Activated naive CD8-positive, alpha-beta T cell (primary cell): ENCODE results near the gene RYR3.

Source experiments
- H3K27ac Mint-ChIP-seq: one replicate; pipeline ENCODE4 v1.8.0; 2021; ENCODE audit warnings: mixed read lengths
- H3K27me3 Mint-ChIP-seq: one replicate; pipeline ENCODE4 v1.8.0; 2021; ENCODE audit warnings: mixed read lengths
- H3K36me3 Mint-ChIP-seq: one replicate; pipeline ENCODE4 v1.8.0; 2021; ENCODE audit warnings: mixed read lengths
- H3K4me1 Mint-ChIP-seq: one replicate; pipeline ENCODE4 v1.8.0; 2021; ENCODE audit warnings: low read depth, mixed read lengths
- H3K4me3 Mint-ChIP-seq: one replicate; pipeline ENCODE4 v1.8.0; 2021; ENCODE audit warnings: mild to moderate bottlenecking, mixed read lengths
- H3K9me3 Mint-ChIP-seq: one replicate; pipeline ENCODE4 v1.8.0; 2021; ENCODE audit warnings: low read depth, mixed read lengths

RYR3 gene

GRCh38 chr15:33393546-33393945 is 82.8 kb downstream of the RYR3 start:
- Mint-ChIP-seq H3K27ac (no peak overlapping the region), H3K27me3 (peaks cover 1% of the 10 kb centered on the region), H3K9me3 (no peaks in the 10 kb centered on the region), H3K4me1 (no peaks in the 10 kb centered on the region), H3K36me3 (no peaks in the 10 kb centered on the region), H3K4me3 (no peak overlapping the region)

GRCh38 chr15:33395321-33395720 is 84.6 kb downstream of the RYR3 start:
- H3K27me3 Mint-ChIP-seq = peaks cover 1% of the 10 kb centered on the region
- H3K4me1 Mint-ChIP-seq = no peaks in the 10 kb centered on the region
- H3K9me3 Mint-ChIP-seq = no peaks in the 10 kb centered on the region
- H3K36me3 Mint-ChIP-seq = no peaks in the 10 kb centered on the region
- no peak overlapping the region for H3K27ac Mint-ChIP-seq
- H3K4me3 Mint-ChIP-seq = no peak overlapping the region

DNA sequence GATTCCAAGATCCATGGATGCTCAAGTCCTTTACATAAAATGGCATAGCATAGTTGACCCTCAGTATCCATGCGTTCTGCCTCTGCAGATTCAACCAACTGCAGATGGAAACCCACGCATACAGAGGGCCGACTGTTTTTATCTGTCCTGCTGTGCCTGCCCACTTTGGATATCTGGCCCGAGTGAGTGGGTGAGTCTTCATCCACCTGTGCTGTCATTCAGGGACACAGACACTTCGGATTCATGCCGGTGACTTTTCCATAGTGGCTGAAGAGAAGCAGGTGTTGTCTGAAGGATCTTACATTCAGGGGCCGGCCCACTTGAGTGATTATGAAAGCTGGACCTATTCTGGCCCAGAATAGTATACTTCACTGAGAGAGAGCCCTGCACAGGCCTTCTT is 85.1 kb downstream of the RYR3 start:
- no peaks in the 10 kb centered on the region for H3K4me1 Mint-ChIP-seq
- H3K4me3 Mint-ChIP-seq = no peak overlapping the region
- H3K36me3 Mint-ChIP-seq = no peaks in the 10 kb centered on the region
- peaks cover 1% of the 10 kb centered on the region for H3K27me3 Mint-ChIP-seq
- H3K9me3 Mint-ChIP-seq = no peaks in the 10 kb centered on the region
- no peak overlapping the region for H3K27ac Mint-ChIP-seq

DNA sequence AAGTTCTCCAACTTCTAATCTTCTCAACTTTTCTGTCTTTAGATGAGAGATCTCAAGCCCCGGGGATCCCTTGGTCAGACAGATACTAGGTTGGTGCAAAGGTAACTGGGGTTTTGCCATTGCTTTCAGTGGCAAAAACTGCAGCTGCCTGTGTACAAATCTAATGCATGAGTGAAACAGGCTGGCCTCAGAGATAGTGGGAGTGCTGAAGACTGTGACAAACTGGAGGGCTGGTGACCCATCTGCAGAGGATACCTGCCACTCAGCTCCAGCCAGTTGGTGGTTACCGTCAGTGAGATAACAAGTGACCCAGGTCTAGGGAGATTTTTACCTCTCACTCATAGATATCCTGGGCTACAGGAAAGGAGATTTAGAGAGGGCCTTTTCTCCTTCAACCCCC is 85.7 kb downstream of the RYR3 start:
- Mint-ChIP-seq H3K36me3 (no peaks in the 10 kb centered on the region), H3K9me3 (no peaks in the 10 kb centered on the region), H3K4me1 (no peaks in the 10 kb centered on the region), H3K27ac (no peak overlapping the region), H3K27me3 (peaks cover 1% of the 10 kb centered on the region), H3K4me3 (no peak overlapping the region)

GRCh38 chr15:33398555-33398954 is 87.8 kb downstream of the RYR3 start:
- Mint-ChIP-seq H3K4me3 (no peak overlapping the region), H3K27ac (no peak overlapping the region), H3K36me3 (no peaks in the 10 kb centered on the region), H3K4me1 (no peaks in the 10 kb centered on the region), H3K27me3 (peaks cover 1% of the 10 kb centered on the region), H3K9me3 (no peaks in the 10 kb centered on the region)

DNA sequence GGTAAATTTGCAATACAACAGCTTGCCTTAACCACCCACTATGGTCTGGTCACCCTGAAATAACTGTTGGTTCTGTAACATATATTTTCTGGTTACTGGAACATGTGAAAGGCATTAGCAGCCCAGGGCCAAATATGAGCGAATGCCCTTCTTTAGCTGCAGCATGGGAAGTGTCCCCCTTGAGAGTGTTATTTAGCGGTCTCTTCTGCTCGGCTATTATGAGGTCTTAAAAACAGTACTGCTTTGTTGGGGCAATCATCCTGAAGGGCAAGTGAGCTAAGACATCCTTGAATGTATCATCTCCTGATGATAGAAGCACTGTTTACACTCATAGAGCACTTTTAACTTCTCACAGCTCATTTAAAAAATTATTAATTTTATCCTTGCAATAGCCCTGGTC is 90.2 kb downstream of the RYR3 start:
- no peak overlapping the region for H3K4me3 Mint-ChIP-seq
- H3K27me3 Mint-ChIP-seq = no peaks in the 10 kb centered on the region
- no peaks in the 10 kb centered on the region for H3K4me1 Mint-ChIP-seq
- H3K9me3 Mint-ChIP-seq = no peaks in the 10 kb centered on the region
- H3K36me3 Mint-ChIP-seq = no peaks in the 10 kb centered on the region
- H3K27ac Mint-ChIP-seq = no peak overlapping the region

- Mint-ChIP-seq H3K27me3 (no peaks in the 10 kb centered on the region), H3K4me3 (no peak overlapping the region)
These were observed 91.8 kb downstream of the RYR3 start for GRCh38 chr15:33402600-33402999.

DNA sequence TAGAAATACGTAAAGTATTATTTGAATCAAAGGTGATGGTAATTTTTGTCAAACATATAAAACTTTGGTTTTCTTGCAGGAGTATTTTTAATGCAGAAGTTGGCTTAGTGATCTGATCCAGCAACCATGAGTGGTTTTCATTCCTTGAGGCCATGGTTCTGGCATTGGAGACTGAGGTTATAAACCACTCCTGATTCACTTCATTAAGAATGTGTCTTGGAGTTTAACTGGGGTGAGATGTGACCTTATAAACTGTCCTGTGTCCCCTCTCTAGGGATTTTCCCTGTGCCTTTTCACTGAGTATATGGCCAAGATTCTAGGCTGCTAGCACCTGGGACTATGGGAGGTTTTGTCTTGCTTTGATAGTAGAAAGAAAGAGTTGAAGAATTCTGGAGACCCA is 94.3 kb downstream of the RYR3 start:
- Mint-ChIP-seq H3K27me3 (no peaks in the 10 kb centered on the region), H3K4me1 (no peaks in the 10 kb centered on the region), H3K9me3 (no peaks in the 10 kb centered on the region), H3K4me3 (no peak overlapping the region), H3K36me3 (no peaks in the 10 kb centered on the region), H3K27ac (no peak overlapping the region)

More at GRCh38 chr15:33402600-33402999, 91.8 kb downstream of the RYR3 start:
- Mint-ChIP-seq H3K36me3 (no peaks in the 10 kb centered on the region), H3K27ac (no peak overlapping the region), H3K4me1 (no peaks in the 10 kb centered on the region), H3K9me3 (no peaks in the 10 kb centered on the region)

- Mint-ChIP-seq H3K9me3 (no peaks in the 10 kb centered on the region), H3K36me3 (no peaks in the 10 kb centered on the region), H3K27me3 (peaks cover 2% of the 10 kb centered on the region), H3K27ac (no peak overlapping the region), H3K4me3 (no peak overlapping the region), H3K4me1 (no peaks in the 10 kb centered on the region)
These were observed 101.1 kb downstream of the RYR3 start for GRCh38 chr15:33411596-33412540.

DNA sequence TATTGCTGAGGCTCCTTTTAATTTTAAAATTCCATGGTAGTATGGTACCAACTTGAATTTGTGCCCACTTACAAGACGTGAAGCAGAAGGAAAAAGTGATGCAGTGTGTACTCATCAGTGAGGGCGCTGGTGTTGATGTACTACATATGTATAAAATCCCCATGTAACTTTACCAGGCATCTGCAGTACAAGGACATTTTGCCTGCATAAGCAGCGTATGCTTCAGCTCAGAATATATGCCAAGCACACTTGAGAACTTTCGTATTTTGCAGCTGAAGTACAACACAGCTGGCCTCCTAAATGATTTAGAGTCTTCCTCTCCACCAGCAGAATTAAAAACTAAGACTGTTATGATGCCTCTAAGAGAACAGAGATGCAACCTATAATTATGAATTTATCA is 108.9 kb downstream of the RYR3 start:
- no peak overlapping the region for H3K4me3 Mint-ChIP-seq
- peaks cover 24% of the 10 kb centered on the region for H3K27me3 Mint-ChIP-seq
- H3K9me3 Mint-ChIP-seq = no peaks in the 10 kb centered on the region
- no peak overlapping the region for H3K27ac Mint-ChIP-seq
- H3K36me3 Mint-ChIP-seq = no peaks in the 10 kb centered on the region
- no peaks in the 10 kb centered on the region for H3K4me1 Mint-ChIP-seq

GRCh38 chr15:33424025-33424424 is 113.3 kb downstream of the RYR3 start:
- Mint-ChIP-seq H3K9me3 (no peaks in the 10 kb centered on the region), H3K27me3 (peaks cover 6% of the 10 kb centered on the region), H3K27ac (no peak overlapping the region)

GRCh38 chr15:33425142-33425541 is 114.4 kb downstream of the RYR3 start:
- Mint-ChIP-seq H3K4me1 (no peaks in the 10 kb centered on the region), H3K27ac (no peak overlapping the region), H3K4me3 (no peak overlapping the region), H3K27me3 (peaks cover 13% of the 10 kb centered on the region), H3K9me3 (no peaks in the 10 kb centered on the region), H3K36me3 (no peaks in the 10 kb centered on the region)

More at GRCh38 chr15:33424025-33424424, 113.3 kb downstream of the RYR3 start:
- Mint-ChIP-seq H3K4me3 (no peak overlapping the region), H3K36me3 (no peaks in the 10 kb centered on the region), H3K4me1 (no peaks in the 10 kb centered on the region)

DNA sequence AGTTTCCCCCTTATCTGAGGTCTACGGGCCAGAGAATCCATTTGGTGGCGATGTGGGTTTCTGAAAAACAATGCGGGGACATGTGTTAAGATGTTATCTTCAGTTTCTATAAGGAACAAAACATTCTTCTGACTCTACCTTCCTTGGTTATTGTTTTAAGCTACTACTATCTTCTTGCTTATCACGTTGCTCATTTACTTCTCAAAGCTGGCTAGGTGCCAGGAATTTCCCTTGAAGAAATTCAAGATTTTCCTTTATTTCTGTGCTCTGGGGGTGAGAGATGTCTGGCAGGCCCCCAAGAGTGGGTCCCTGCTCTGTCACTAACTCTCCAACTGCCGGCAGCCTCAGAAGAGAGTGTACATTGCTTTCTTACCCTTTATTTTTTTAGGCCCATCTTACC is 119.8 kb downstream of the RYR3 start:
- Mint-ChIP-seq H3K9me3 (no peaks in the 10 kb centered on the region), H3K4me1 (no peaks in the 10 kb centered on the region), H3K4me3 (no peak overlapping the region), H3K27ac (no peak overlapping the region), H3K36me3 (no peaks in the 10 kb centered on the region), H3K27me3 (peaks cover 7% of the 10 kb centered on the region)

GRCh38 chr15:33433821-33434220 is 123.1 kb downstream of the RYR3 start:
- Mint-ChIP-seq H3K27ac (no peak overlapping the region), H3K4me3 (no peak overlapping the region), H3K36me3 (no peaks in the 10 kb centered on the region), H3K9me3 (no peaks in the 10 kb centered on the region), H3K4me1 (no peaks in the 10 kb centered on the region), H3K27me3 (peaks cover 14% of the 10 kb centered on the region)

DNA sequence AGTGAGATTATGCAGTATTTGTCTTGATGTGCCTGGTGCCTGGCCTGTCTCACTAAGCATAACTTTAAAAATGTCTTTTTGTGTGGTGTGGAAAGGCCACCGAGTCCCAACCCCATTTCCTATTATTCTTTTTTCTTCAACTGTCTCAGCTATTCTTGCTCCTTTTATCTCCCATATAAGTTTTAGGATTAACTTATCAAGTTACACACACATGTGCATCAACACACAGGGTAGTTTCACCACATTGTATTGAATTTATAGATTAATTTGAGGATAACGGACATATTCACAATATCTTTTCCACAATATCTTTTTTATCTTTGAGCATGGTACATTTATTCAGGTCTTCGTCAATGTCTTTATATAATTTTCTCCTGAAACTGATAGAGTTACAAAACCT is 127.6 kb downstream of the RYR3 start:
- H3K36me3 Mint-ChIP-seq = no peaks in the 10 kb centered on the region
- peaks cover 12% of the 10 kb centered on the region for H3K27me3 Mint-ChIP-seq
- H3K4me1 Mint-ChIP-seq = no peaks in the 10 kb centered on the region
- H3K27ac Mint-ChIP-seq = no peak overlapping the region
- H3K9me3 Mint-ChIP-seq = no peaks in the 10 kb centered on the region
- H3K4me3 Mint-ChIP-seq = no peak overlapping the region

DNA sequence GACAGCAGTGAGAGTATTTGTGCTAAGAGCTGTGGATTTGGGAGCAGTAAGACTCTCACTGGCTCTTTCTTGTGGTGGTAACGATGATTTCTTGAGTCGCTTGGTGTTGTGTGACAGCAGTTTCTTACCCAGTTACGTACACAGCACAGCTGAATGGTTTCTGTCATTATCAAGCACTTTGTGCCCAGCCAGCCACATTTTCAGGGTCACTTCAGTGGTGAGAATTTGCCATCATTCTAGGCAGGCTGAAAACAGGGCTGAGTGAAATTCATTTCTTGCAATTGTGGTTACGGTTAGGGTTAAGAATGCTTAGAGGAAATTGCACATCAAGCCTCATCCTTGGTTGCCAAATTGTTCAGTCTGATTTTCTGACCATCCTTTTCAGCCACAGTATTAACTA is 130.1 kb downstream of the RYR3 start:
- peaks cover 20% of the 10 kb centered on the region for H3K27me3 Mint-ChIP-seq
- H3K4me3 Mint-ChIP-seq = no peak overlapping the region
- H3K36me3 Mint-ChIP-seq = no peaks in the 10 kb centered on the region
- H3K9me3 Mint-ChIP-seq = no peaks in the 10 kb centered on the region
- no peaks in the 10 kb centered on the region for H3K4me1 Mint-ChIP-seq
- H3K27ac Mint-ChIP-seq = no peak overlapping the region
